HepG2 (cell line): ENCODE results near the gene RPS6KC1. TPM values are rescaled to one million over a fixed set of nuclear protein-coding genes. Genes with fewer than 3 reads are reported as not detected.

Source experiments
- AHR ChIP-seq: IDR thresholded peaks from 2 replicates; pipeline ENCODE4 v1.6.1; 2018; ENCODE audit warnings: missing genetic modification reagents, missing compliant biosample characterization
- ATF7-NPFF ChIP-seq: sonication (generic); formaldehyde crosslinking; IDR thresholded peaks from 2 replicates; pipeline ENCODE4 v1.8.1; 2023; ENCODE audit warnings: mild to moderate bottlenecking, low read depth, missing genetic modification reagents, moderate library complexity
- BHLHE40 ChIP-seq: IDR thresholded peaks from 2 replicates; pipeline ENCODE4 v1.6.1; 2011; ENCODE audit warnings: low read length, improper control_type of control experiment
- CCAR2 ChIP-seq: fragments of 200-400 bp; formaldehyde crosslinking; optimal IDR thresholded peaks from 2 replicates; pipeline ENCODE3; 2018; ENCODE audit warnings: low read depth, mild to moderate bottlenecking, low read length, moderate library complexity
- CENPX ChIP-seq: sonication (generic); formaldehyde crosslinking; IDR thresholded peaks from 2 replicates; pipeline ENCODE4 v1.9.0; 2021; ENCODE audit warnings: mild to moderate bottlenecking, missing genetic modification reagents, moderate library complexity
- FLYWCH1 ChIP-seq: sonication (generic); formaldehyde crosslinking; IDR thresholded peaks from 2 replicates; pipeline ENCODE4 v1.8.1; 2023; ENCODE audit warnings: mild to moderate bottlenecking, missing genetic modification reagents
- FOSL1 ChIP-seq: sonication (generic); formaldehyde crosslinking; IDR thresholded peaks from 2 replicates; pipeline ENCODE4 v1.9.0; 2021; ENCODE audit warnings: missing genetic modification reagents, borderline replicate concordance
- GPBP1L1 ChIP-seq: sonication (generic); formaldehyde crosslinking; IDR thresholded peaks from 2 replicates; pipeline ENCODE4 v1.5.0; 2020; ENCODE audit warnings: mild to moderate bottlenecking, missing genetic modification reagents
- HOXA5 ChIP-seq: sonication (generic); formaldehyde crosslinking; IDR thresholded peaks from 2 replicates; pipeline ENCODE4 v1.4.0; 2020; ENCODE audit warnings: missing genetic modification reagents
- ISX ChIP-seq: sonication (generic); formaldehyde crosslinking; conservative IDR thresholded peaks from 2 replicates; pipeline ENCODE4 v1.5.0; 2020; ENCODE audit warnings: missing genetic modification reagents
- NR0B2 ChIP-seq: sonication (generic); formaldehyde crosslinking; IDR thresholded peaks from 2 replicates; pipeline ENCODE4 v1.4.0; 2020; ENCODE audit warnings: mild to moderate bottlenecking, missing genetic modification reagents
- SMAD3 ChIP-seq: sonication (generic); formaldehyde crosslinking; IDR thresholded peaks from 2 replicates; pipeline ENCODE4 v1.4.0; 2020; ENCODE audit warnings: missing genetic modification reagents
- SMARCE1 ChIP-seq: fragments of 450-650 bp; IDR thresholded peaks from 2 replicates; pipeline ENCODE4 v1.6.1; 2017; ENCODE audit warnings: borderline replicate concordance
- SNRNP70 ChIP-seq: fragments of 200-400 bp; formaldehyde crosslinking; IDR thresholded peaks from 2 replicates; pipeline ENCODE4 v1.6.1; 2017; ENCODE audit warnings: mild to moderate bottlenecking, low read depth, low read length, moderate library complexity
- TCF7L2 ChIP-seq: IDR thresholded peaks from 2 replicates; pipeline ENCODE4 v1.6.1; 2011; ENCODE audit warnings: mild to moderate bottlenecking, low read depth, low read length, moderate library complexity
- ZNF160 ChIP-seq: sonication (generic); formaldehyde crosslinking; IDR thresholded peaks from 2 replicates; pipeline ENCODE4 v1.8.0; 2022; ENCODE audit warnings: mild to moderate bottlenecking, inconsistent platforms, missing genetic modification reagents
- ZNF256 ChIP-seq: sonication (generic); formaldehyde crosslinking; conservative IDR thresholded peaks from 2 replicates; pipeline ENCODE4 v1.4.0; 2020; ENCODE audit warnings: missing genetic modification reagents
- ZNF274 ChIP-seq: sonication (generic); formaldehyde crosslinking; IDR thresholded peaks from 2 replicates; pipeline ENCODE4 v1.5.1; 2020; ENCODE audit warnings: mild to moderate bottlenecking, missing genetic modification reagents
- ZNF510 ChIP-seq: sonication (generic); formaldehyde crosslinking; IDR thresholded peaks from 2 replicates; pipeline ENCODE4 v1.4.0; 2020; ENCODE audit warnings: low read depth, mild to moderate bottlenecking, missing genetic modification reagents
- ZNF781 ChIP-seq: sonication (generic); formaldehyde crosslinking; IDR thresholded peaks from 2 replicates; pipeline ENCODE4 v1.5.1; 2020; ENCODE audit warnings: borderline replicate concordance, mild to moderate bottlenecking, missing genetic modification reagents; ENCODE audit errors: not compliant biosample characterization
- polyA plus RNA-seq, 8 experiments: library from polyadenylated mRNA; depleted of rRNA in 3 of 8; stranded (reverse) in 7 of 8; unstranded in 1 of 8; fragments of >200 nt; fragmentation: Illumina TruSeq in 4 of 8; extraction: Trizol in 4 of 8; gene quantifications; 2 replicates each; pipeline versions ENCODE4 v1.2.1 to v1.2.3, GENCODE V29; 2011 to 2016; ENCODE audit warnings: low read depth in 4 of 8, missing spikeins in 1 of 8, mixed read lengths in 1 of 8; ENCODE audit not compliant: insufficient read depth in 1 of 8
- total RNA-seq, 5 experiments: library from RNA; depleted of rRNA; stranded (reverse); fragments of >200 nt; fragmentation: Illumina TruSeq; extraction: Trizol; gene quantifications; 2 replicates each; pipeline ENCODE4 v1.2.3, GENCODE V29; 2016; ENCODE audit warnings: low read depth in 1 of 5
- TF ChIP-seq, protein P1 (sequence below): sonication (generic); formaldehyde crosslinking; IDR thresholded peaks from 2 replicates; pipeline ENCODE4 v1.4.0; 2020; ENCODE audit warnings: mild to moderate bottlenecking, missing genetic modification reagents
- TF ChIP-seq, protein P2 (sequence below): sonication (generic); formaldehyde crosslinking; IDR thresholded peaks from 2 replicates; pipeline ENCODE4 v1.4.0; 2020; ENCODE audit warnings: missing genetic modification reagents
- TF ChIP-seq, protein P3 (sequence below): sonication (generic); formaldehyde crosslinking; IDR thresholded peaks from 2 replicates; pipeline ENCODE4 v1.8.1; 2023; ENCODE audit warnings: mild to moderate bottlenecking, missing genetic modification reagents, borderline replicate concordance

The RPS6KC1 gene
- total and polyA plus RNA-seq, 2 of the 13 experiments (the other 11 are each of a cell fraction or from before 2014, with no cell fraction given): 11.0 to 25.2 TPM

DNA sequence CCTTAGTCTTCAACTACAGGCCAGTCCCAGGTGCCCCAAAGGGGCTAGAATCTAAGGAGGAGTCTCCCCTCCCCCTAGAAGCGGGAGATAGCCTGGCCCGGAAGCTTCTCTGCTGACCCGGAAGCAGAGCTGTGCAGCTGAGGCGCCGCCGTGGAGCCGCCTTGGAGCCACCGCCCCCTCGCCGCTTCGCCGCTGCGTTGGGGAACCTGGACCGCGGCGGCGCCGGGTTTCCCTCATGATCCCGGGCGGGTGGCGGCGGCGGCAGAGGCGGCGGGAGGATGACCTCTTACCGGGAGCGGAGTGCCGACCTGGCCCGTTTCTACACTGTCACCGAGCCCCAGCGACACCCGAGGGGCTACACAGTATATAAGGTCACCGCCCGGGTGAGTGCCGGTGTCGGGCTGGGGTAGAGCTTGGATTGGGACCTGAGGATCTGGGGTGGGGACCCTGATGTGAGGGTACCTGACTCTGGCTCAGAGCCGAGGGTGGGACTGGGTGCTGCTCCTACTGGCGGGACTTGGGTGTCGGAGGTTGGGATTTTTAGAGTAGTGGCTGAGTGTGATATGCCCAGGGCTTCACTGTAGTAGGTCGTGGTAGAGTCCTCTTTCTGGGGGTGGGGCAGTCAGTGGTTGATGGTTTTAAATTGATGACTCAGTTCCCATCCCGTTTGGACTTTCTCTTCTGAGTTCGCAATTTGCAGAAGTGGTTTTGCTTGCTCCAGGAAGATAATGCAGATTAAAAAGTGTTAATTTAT lies at the start of gene RPS6KC1 (continued):
- TF ChIP-seq BHLHE40: no peak
- no peak for TF ChIP-seq CCAR2
- TF ChIP-seq NR0B2: no peak; the same call in 1 of the 2 replicates
- 0 out of 2 replicates have a peak, but pooled peaks have one; percentile 70 for TF ChIP-seq AHR (CRISPR knock-in tag)
- 0 out of 2 replicates have a peak, but pooled peaks have one; percentile 23 for TF ChIP-seq SMAD3
- TF ChIP-seq ZNF781 (CRISPR knock-in tag): no peak
- TF ChIP-seq, protein P1, sequence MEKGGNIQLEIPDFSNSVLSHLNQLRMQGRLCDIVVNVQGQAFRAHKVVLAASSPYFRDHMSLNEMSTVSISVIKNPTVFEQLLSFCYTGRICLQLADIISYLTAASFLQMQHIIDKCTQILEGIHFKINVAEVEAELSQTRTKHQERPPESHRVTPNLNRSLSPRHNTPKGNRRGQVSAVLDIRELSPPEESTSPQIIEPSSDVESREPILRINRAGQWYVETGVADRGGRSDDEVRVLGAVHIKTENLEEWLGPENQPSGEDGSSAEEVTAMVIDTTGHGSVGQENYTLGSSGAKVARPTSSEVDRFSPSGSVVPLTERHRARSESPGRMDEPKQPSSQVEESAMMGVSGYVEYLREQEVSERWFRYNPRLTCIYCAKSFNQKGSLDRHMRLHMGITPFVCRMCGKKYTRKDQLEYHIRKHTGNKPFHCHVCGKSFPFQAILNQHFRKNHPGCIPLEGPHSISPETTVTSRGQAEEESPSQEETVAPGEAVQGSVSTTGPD: no peak
- TF ChIP-seq TCF7L2: no peak
- no peak for TF ChIP-seq GPBP1L1 (CRISPR knock-in tag)
- TF ChIP-seq SMARCE1: no peak
- TF ChIP-seq ZNF510: 0 out of 2 replicates have a peak, but pooled peaks have one; percentile 29
- no peak for TF ChIP-seq SNRNP70
- no peak for TF ChIP-seq FOSL1 (CRISPR knock-in tag)
- TF ChIP-seq ISX (CRISPR knock-in tag): no peak
- no peak; the same call in 1 of the 2 replicates for TF ChIP-seq ZNF160 (CRISPR knock-in tag)
- peak; percentile 65; the same call in 1 of the 2 replicates for TF ChIP-seq HOXA5 (CRISPR knock-in tag)
- TF ChIP-seq FLYWCH1 (CRISPR knock-in tag): no peak
- TF ChIP-seq, protein P2, sequence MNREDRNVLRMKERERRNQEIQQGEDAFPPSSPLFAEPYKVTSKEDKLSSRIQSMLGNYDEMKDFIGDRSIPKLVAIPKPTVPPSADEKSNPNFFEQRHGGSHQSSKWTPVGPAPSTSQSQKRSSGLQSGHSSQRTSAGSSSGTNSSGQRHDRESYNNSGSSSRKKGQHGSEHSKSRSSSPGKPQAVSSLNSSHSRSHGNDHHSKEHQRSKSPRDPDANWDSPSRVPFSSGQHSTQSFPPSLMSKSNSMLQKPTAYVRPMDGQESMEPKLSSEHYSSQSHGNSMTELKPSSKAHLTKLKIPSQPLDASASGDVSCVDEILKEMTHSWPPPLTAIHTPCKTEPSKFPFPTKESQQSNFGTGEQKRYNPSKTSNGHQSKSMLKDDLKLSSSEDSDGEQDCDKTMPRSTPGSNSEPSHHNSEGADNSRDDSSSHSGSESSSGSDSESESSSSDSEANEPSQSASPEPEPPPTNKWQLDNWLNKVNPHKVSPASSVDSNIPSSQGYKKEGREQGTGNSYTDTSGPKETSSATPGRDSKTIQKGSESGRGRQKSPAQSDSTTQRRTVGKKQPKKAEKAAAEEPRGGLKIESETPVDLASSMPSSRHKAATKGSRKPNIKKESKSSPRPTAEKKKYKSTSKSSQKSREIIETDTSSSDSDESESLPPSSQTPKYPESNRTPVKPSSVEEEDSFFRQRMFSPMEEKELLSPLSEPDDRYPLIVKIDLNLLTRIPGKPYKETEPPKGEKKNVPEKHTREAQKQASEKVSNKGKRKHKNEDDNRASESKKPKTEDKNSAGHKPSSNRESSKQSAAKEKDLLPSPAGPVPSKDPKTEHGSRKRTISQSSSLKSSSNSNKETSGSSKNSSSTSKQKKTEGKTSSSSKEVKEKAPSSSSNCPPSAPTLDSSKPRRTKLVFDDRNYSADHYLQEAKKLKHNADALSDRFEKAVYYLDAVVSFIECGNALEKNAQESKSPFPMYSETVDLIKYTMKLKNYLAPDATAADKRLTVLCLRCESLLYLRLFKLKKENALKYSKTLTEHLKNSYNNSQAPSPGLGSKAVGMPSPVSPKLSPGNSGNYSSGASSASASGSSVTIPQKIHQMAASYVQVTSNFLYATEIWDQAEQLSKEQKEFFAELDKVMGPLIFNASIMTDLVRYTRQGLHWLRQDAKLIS (CRISPR knock-in tag): no peak
- TF ChIP-seq CENPX (CRISPR knock-in tag): no peak
- peak; percentile 52; the same call in 1 of the 2 replicates for TF ChIP-seq ZNF274 (CRISPR knock-in tag)
- TF ChIP-seq, protein P3, sequence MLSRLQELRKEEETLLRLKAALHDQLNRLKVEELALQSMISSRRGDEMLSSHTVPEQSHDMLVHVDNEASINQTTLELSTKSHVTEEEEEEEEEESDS: no peak
- 0 out of 2 replicates have a peak, but pooled peaks have one; percentile 49 for TF ChIP-seq ATF7-NPFF (CRISPR knock-in tag)
- no peak for TF ChIP-seq ZNF256 (CRISPR knock-in tag)
